ENCODE data around the gene MMP24. TPM values are rescaled to one million over a fixed set of nuclear protein-coding genes. Genes with fewer than 3 reads are reported as not detected.

Gene MMP24
- total and polyA plus RNA-seq, 2 of the 13 experiments (the other 11 are each of a cell fraction or from before 2014, with no cell fraction given) = 0.29 to 0.35 TPM

- TF ChIP-seq, protein P1, sequence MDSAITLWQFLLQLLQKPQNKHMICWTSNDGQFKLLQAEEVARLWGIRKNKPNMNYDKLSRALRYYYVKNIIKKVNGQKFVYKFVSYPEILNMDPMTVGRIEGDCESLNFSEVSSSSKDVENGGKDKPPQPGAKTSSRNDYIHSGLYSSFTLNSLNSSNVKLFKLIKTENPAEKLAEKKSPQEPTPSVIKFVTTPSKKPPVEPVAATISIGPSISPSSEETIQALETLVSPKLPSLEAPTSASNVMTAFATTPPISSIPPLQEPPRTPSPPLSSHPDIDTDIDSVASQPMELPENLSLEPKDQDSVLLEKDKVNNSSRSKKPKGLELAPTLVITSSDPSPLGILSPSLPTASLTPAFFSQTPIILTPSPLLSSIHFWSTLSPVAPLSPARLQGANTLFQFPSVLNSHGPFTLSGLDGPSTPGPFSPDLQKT (CRISPR knock-in tag; IDR thresholded peaks at IDR 0.05; ENCODE audit: borderline replicate concordance) = no peak
- TF ChIP-seq YEATS4 (CRISPR knock-in tag; IDR thresholded peaks at IDR 0.05; ENCODE audit: borderline replicate concordance) (no peak), ZNF331 (CRISPR knock-in tag; IDR thresholded peaks at IDR 0.05) (peak; percentile 79; the same call in 1 of the 2 replicates), ZMYM4 (CRISPR knock-in tag; IDR thresholded peaks at IDR 0.05) (no peak), ELF4 (CRISPR knock-in tag; IDR thresholded peaks at IDR 0.05; ENCODE audit: borderline replicate concordance) (no peak), HMGA1 (CRISPR knock-in tag; conservative IDR thresholded peaks at IDR 0.05) (no peak), PHB2 (IDR thresholded peaks at IDR 0.05; ENCODE audit: partially characterized antibody) (no peak), ZNF530 (CRISPR knock-in tag; IDR thresholded peaks at IDR 0.05; ENCODE audit: low read depth) (no peak), CREB1 (IDR thresholded peaks at IDR 0.05) (no peak), CREB1 (CRISPR knock-in tag; IDR thresholded peaks at IDR 0.05) (no peak), IKZF5 (CRISPR knock-in tag; IDR thresholded peaks at IDR 0.05) (peak; percentile 89), ZNF451 (CRISPR knock-in tag; IDR thresholded peaks at IDR 0.05) (peak; percentile 40; the same call in 1 of the 2 replicates), CBFB (CRISPR knock-in tag; IDR thresholded peaks at IDR 0.05) (peak; percentile 66; the same call in 1 of the 2 replicates), NFKB2 (CRISPR knock-in tag; IDR thresholded peaks at IDR 0.05; ENCODE audit: borderline replicate concordance) (peak; percentile 54; the same call in 1 of the 2 replicates), POGK (CRISPR knock-in tag; conservative IDR thresholded peaks at IDR 0.05) (peak; percentile 24; the same call in 1 of the 2 replicates), TAF15 (IDR thresholded peaks at IDR 0.05; ENCODE audit: low read depth, low read length, poor library complexity, severe bottlenecking) (no peak), SP2 (CRISPR knock-in tag; IDR thresholded peaks at IDR 0.05) (no peak)
- TF ChIP-seq, protein P2, sequence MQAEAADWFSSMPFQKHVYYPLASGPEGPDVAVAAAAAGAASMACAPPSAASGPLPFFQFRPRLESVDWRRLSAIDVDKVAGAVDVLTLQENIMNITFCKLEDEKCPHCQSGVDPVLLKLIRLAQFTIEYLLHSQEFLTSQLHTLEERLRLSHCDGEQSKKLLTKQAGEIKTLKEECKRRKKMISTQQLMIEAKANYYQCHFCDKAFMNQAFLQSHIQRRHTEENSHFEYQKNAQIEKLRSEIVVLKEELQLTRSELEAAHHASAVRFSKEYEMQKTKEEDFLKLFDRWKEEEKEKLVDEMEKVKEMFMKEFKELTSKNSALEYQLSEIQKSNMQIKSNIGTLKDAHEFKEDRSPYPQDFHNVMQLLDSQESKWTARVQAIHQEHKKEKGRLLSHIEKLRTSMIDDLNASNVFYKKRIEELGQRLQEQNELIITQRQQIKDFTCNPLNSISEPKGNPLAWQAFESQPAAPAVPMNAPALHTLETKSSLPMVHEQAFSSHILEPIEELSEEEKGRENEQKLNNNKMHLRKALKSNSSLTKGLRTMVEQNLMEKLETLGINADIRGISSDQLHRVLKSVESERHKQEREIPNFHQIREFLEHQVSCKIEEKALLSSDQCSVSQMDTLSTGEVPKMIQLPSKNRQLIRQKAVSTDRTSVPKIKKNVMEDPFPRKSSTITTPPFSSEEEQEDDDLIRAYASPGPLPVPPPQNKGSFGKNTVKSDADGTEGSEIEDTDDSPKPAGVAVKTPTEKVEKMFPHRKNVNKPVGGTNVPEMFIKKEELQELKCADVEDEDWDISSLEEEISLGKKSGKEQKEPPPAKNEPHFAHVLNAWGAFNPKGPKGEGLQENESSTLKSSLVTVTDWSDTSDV (CRISPR knock-in tag; IDR thresholded peaks at IDR 0.05) = peak; percentile 71; the same call in 1 of the 2 replicates
- TF ChIP-seq, protein P3, sequence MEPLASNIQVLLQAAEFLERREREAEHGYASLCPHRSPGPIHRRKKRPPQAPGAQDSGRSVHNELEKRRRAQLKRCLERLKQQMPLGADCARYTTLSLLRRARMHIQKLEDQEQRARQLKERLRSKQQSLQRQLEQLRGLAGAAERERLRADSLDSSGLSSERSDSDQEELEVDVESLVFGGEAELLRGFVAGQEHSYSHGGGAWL (CRISPR knock-in tag; IDR thresholded peaks at IDR 0.05) = no peak
- TF ChIP-seq, protein P4, sequence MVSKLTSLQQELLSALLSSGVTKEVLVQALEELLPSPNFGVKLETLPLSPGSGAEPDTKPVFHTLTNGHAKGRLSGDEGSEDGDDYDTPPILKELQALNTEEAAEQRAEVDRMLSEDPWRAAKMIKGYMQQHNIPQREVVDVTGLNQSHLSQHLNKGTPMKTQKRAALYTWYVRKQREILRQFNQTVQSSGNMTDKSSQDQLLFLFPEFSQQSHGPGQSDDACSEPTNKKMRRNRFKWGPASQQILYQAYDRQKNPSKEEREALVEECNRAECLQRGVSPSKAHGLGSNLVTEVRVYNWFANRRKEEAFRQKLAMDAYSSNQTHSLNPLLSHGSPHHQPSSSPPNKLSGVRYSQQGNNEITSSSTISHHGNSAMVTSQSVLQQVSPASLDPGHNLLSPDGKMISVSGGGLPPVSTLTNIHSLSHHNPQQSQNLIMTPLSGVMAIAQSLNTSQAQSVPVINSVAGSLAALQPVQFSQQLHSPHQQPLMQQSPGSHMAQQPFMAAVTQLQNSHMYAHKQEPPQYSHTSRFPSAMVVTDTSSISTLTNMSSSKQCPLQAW (CRISPR knock-in tag; IDR thresholded peaks at IDR 0.05) = peak; percentile 85
Measured at GRCh38 chr20:35303735-35304491, 77.4 kb downstream of the MMP24 start (continued).

Measured in HepG2 (cell line).